K562 (cell line): ENCODE measurements around the gene TRIOBP. TPM values are rescaled to one million over a fixed set of nuclear protein-coding genes. Genes with fewer than 3 reads are reported as not detected.

Source experiments
- ADNP ChIP-seq: fragments of 200-800 bp; sonication (Bioruptor generic); IDR thresholded peaks from 2 replicates; pipeline ENCODE4 v1.6.1; 2016; ENCODE audit warnings: missing genetic modification characterization, missing compliant biosample characterization
- ATF1 ChIP-seq, 2 experiments: fragments of 450-650 bp in 1 of 2; IDR thresholded peaks; 2 replicates each; pipeline ENCODE4 v1.6.1; 2016; ENCODE audit warnings: missing compliant biosample characterization in 1 of 2, missing genetic modification characterization in 1 of 2
- CAMTA2 ChIP-seq: fragments of 250-450 bp; sonication (Bioruptor Pico); conservative IDR thresholded peaks from 2 replicates; pipeline ENCODE4 v1.5.1; 2022
- FOXK2 ChIP-seq, 2 experiments: fragments of 450-650 bp; IDR thresholded peaks in 1 of 2; conservative IDR thresholded peaks in 1 of 2; 2 replicates each; pipeline ENCODE4 v1.6.1; 2016; ENCODE audit warnings: low read depth in 2 of 2, mild to moderate bottlenecking in 1 of 2
- HDAC1 ChIP-seq, 2 experiments: fragments of 450-650 bp; IDR thresholded peaks; 2 replicates each; pipeline ENCODE4 v1.6.1; 2016 to 2017; ENCODE audit warnings: inconsistent platforms in 1 of 2, mild to moderate bottlenecking in 1 of 2, moderate library complexity in 1 of 2
- KLF10 ChIP-seq: fragments of 250-450 bp; sonication (Bioruptor Pico); IDR thresholded peaks from 2 replicates; pipeline ENCODE4 v1.6.1; 2021; ENCODE audit warnings: matching md5 sums
- MYC ChIP-seq, 2 experiments: fragments of 250-450 bp in 1 of 2; sonication (Bioruptor Pico) in 1 of 2; IDR thresholded peaks; 2 replicates each; pipeline versions ENCODE4 v1.5.1 to v1.6.1; 2012 to 2021; ENCODE audit warnings: low read depth in 2 of 2, borderline replicate concordance in 1 of 2, improper control_type of control experiment in 1 of 2, low read length in 1 of 2, mild to moderate bottlenecking in 1 of 2, moderate library complexity in 1 of 2
- NBN ChIP-seq: fragments of 450-650 bp; IDR thresholded peaks from 2 replicates; pipeline ENCODE4 v1.6.1; 2016; ENCODE audit warnings: low read depth, mild to moderate bottlenecking
- PRDM10 ChIP-seq: fragments of 450-650 bp; IDR thresholded peaks from 2 replicates; pipeline ENCODE4 v1.6.1; 2018; ENCODE audit not compliant: partially characterized antibody
- RBBP5 ChIP-seq: fragments of 200-600 bp; sonication (generic); IDR thresholded peaks from 2 replicates; pipeline ENCODE4 v1.6.1; 2012; ENCODE audit warnings: borderline replicate concordance, mild to moderate bottlenecking, low read length, control low read depth, inconsistent platforms; ENCODE audit not compliant: insufficient read depth, poor library complexity, severe bottlenecking
- STAT5A ChIP-seq: IDR thresholded peaks from 2 replicates; pipeline ENCODE4 v1.6.1; 2012; ENCODE audit warnings: low read length, inconsistent platforms, borderline replicate concordance
- TEAD1 ChIP-seq, 2 experiments: fragments of 450-650 bp in 1 of 2; sonication (generic) in 1 of 2; formaldehyde crosslinking; IDR thresholded peaks; 2 replicates each; pipeline versions ENCODE4 v1.4.0 to v1.8.0; 2020 to 2022; ENCODE audit warnings: mild to moderate bottlenecking in 2 of 2, missing genetic modification reagents in 1 of 2
- TEAD4 ChIP-seq, 2 experiments: sonication (generic) in 1 of 2; formaldehyde crosslinking in 1 of 2; IDR thresholded peaks; 2 replicates each; pipeline versions ENCODE4 v1.6.1 to v1.8.0; 2012 to 2022; ENCODE audit warnings: borderline replicate concordance in 1 of 2, inconsistent platforms in 1 of 2, low read length in 1 of 2, mild to moderate bottlenecking in 1 of 2, missing genetic modification reagents in 1 of 2
- ZNF239 ChIP-seq: fragments of 250-450 bp; sonication (Bioruptor Pico); IDR thresholded peaks from 2 replicates; pipeline ENCODE4 v1.4.0; 2020; ENCODE audit warnings: mild to moderate bottlenecking
- ZNF444 ChIP-seq: fragments of 250-450 bp; sonication (Bioruptor Pico); IDR thresholded peaks from 2 replicates; pipeline ENCODE4 v1.4.0; 2020; ENCODE audit warnings: mild to moderate bottlenecking, moderate library complexity
- polyA plus RNA-seq, 8 experiments: library from polyadenylated mRNA; depleted of rRNA in 4 of 8; stranded (reverse) in 5 of 8; unstranded in 3 of 8; fragments of >200 nt; fragmentation: Nextera tagmentation in 2 of 8; fragmentation: Illumina TruSeq in 1 of 8; extraction: Ambion mirVana in 2 of 8; extraction: Trizol in 1 of 8; gene quantifications; 2 replicates each; pipeline versions ENCODE4 v1.2.1 to v1.2.3, GENCODE V29; 2011 to 2014; ENCODE audit warnings: inconsistent platforms in 1 of 8, missing spikeins in 1 of 8
- total RNA-seq, 7 experiments: library from RNA; depleted of rRNA in 6 of 7; stranded (reverse); fragments of >200 nt in 6 of 7; fragmentation: Illumina TruSeq in 2 of 7; extraction: Trizol in 2 of 7; gene quantifications; 2 replicates each; pipeline versions ENCODE4 v1.2.1 to v1.2.3, GENCODE V29; 2011 to 2021; ENCODE audit warnings: low replicate concordance in 1 of 7
- TF ChIP-seq, protein P1 (sequence below), 2 experiments: fragments of 450-650 bp; IDR thresholded peaks; 2 replicates each; pipeline ENCODE4 v1.6.1; 2018; ENCODE audit warnings: mild to moderate bottlenecking in 2 of 2, low read depth in 1 of 2; ENCODE audit not compliant: partially characterized antibody in 2 of 2
- TF ChIP-seq, protein P2 (sequence below), 2 experiments: fragments of 250-450 bp in 1 of 2; fragments of 450-650 bp in 1 of 2; sonication (Bioruptor Pico) in 1 of 2; IDR thresholded peaks; 2 replicates each; pipeline versions ENCODE4 v1.6.1 to v1.8.0; 2016 to 2021; ENCODE audit warnings: mild to moderate bottlenecking in 2 of 2, moderate library complexity in 2 of 2, missing compliant biosample characterization in 1 of 2, missing genetic modification characterization in 1 of 2

Gene TRIOBP
- total and polyA plus RNA-seq, 9 of the 15 experiments (the other 6 are each of a cell fraction or from before 2014, with no cell fraction given), result 0.24 to 13.8 (median 5.5) TPM

DNA sequence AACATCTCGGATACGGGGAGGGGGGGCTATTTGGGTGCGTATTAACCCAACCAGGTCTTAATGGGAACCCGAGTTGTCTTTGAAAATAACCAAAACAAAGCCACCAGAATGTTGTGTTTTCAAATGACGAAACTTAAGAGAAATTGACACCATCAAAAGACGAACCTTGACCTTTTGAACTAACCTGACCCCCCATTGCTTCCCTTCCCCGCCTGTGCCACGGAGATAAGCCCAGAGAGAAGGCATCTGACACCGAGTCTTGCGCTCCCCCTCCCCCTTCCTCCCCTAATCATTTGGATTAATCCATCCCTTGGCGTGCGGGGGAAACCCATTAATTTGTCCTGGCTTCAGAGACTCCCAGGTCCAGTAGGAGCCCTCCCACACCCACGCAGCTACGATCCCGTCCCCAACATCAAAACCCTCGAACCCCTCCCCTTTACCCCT, 106.4 kb downstream of the TRIOBP start (continued):
- TF ChIP-seq KLF10 (CRISPR knock-in tag), result no peak
- TF ChIP-seq, protein P1, sequence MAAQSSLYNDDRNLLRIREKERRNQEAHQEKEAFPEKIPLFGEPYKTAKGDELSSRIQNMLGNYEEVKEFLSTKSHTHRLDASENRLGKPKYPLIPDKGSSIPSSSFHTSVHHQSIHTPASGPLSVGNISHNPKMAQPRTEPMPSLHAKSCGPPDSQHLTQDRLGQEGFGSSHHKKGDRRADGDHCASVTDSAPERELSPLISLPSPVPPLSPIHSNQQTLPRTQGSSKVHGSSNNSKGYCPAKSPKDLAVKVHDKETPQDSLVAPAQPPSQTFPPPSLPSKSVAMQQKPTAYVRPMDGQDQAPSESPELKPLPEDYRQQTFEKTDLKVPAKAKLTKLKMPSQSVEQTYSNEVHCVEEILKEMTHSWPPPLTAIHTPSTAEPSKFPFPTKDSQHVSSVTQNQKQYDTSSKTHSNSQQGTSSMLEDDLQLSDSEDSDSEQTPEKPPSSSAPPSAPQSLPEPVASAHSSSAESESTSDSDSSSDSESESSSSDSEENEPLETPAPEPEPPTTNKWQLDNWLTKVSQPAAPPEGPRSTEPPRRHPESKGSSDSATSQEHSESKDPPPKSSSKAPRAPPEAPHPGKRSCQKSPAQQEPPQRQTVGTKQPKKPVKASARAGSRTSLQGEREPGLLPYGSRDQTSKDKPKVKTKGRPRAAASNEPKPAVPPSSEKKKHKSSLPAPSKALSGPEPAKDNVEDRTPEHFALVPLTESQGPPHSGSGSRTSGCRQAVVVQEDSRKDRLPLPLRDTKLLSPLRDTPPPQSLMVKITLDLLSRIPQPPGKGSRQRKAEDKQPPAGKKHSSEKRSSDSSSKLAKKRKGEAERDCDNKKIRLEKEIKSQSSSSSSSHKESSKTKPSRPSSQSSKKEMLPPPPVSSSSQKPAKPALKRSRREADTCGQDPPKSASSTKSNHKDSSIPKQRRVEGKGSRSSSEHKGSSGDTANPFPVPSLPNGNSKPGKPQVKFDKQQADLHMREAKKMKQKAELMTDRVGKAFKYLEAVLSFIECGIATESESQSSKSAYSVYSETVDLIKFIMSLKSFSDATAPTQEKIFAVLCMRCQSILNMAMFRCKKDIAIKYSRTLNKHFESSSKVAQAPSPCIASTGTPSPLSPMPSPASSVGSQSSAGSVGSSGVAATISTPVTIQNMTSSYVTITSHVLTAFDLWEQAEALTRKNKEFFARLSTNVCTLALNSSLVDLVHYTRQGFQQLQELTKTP (IDR thresholded peaks at IDR 0.05; ENCODE audit: low read depth in 1 of 2, partially characterized antibody in 2 of 2), result peak in 1 of 2 experiments; percentile 84
- TF ChIP-seq, protein P2, sequence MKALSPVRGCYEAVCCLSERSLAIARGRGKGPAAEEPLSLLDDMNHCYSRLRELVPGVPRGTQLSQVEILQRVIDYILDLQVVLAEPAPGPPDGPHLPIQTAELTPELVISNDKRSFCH (CRISPR knock-in tag; IDR thresholded peaks at IDR 0.05), result no peak
- TF ChIP-seq, protein P2 (tag; IDR thresholded peaks at IDR 0.05), result peak; percentile 15; the same call in 1 of the 2 replicates
- TF ChIP-seq STAT5A, result peak; percentile 79; the same call in 1 of the 2 replicates
- TF ChIP-seq TEAD4 (IDR thresholded peaks at IDR 0.05; ENCODE audit: low read length), result peak; percentile 92
- TF ChIP-seq TEAD4 (CRISPR knock-in tag; IDR thresholded peaks at IDR 0.05; ENCODE audit: borderline replicate concordance), result no peak
- peak; percentile 73; the same call in 1 of the 2 replicates for TF ChIP-seq ZNF444 (CRISPR knock-in tag)
- TF ChIP-seq TEAD1 (CRISPR knock-in tag; IDR thresholded peaks at IDR 0.05), result peak in 1 of 2 experiments; percentile 37; a peak in 1 of 4 replicates
- TF ChIP-seq ZNF239, result no peak
- TF ChIP-seq CAMTA2, result no peak
- TF ChIP-seq PRDM10, result peak; percentile 99
- peak; percentile 75 for TF ChIP-seq MYC (IDR thresholded peaks at IDR 0.05; ENCODE audit: low read depth, low read length)
- TF ChIP-seq MYC (CRISPR knock-in tag; IDR thresholded peaks at IDR 0.05; ENCODE audit: borderline replicate concordance, low read depth), result no peak
- peak; percentile 78 to 98 for TF ChIP-seq FOXK2 (conservative IDR thresholded peaks at IDR 0.05 in 1 of 2, IDR thresholded peaks at IDR 0.05 in 1 of 2; ENCODE audit: low read depth in 2 of 2)
- TF ChIP-seq NBN, result peak; percentile 92
- TF ChIP-seq HDAC1 (IDR thresholded peaks at IDR 0.05), result peak in 1 of 2 experiments; percentile 73; a peak in 2 of 4 replicates
- no peak for TF ChIP-seq ATF1 (CRISPR knock-in tag; IDR thresholded peaks at IDR 0.05)
- TF ChIP-seq ATF1 (tag; IDR thresholded peaks at IDR 0.05), result peak; percentile 68
- peak; percentile 36 for TF ChIP-seq RBBP5
- 0 out of 2 replicates have a peak, but pooled peaks have one; percentile 26 for TF ChIP-seq ADNP (tag)
